Activated CD4-positive, alpha-beta T cell treated with anti-CD3 and anti-CD28 coated beads, Interleukin-2, amount 10 ng/mL, durations not matched to agents 7 days and 5 days (primary cell): ENCODE data around the gene TMED6. TPM values are rescaled to one million over a fixed set of nuclear protein-coding genes. Genes with fewer than 3 reads are reported as not detected.
"Not testable (repeated sequence)": the region's sequence is repeated elsewhere in the genome, so short reads cannot be mapped to it uniquely, and the experiment has no call there.

Experiments
- CTCF ChIA-PET: fragments of 350-600 bp; sonication (Branson Sonifier 250); formaldehyde crosslinking; loops from one replicate; lab custom pipeline; 2021; ENCODE audit warnings: antibody characterized with exemption; lab: Charles Lee
- POLR2A ChIA-PET: fragments of 350-600 bp; sonication (Branson Sonifier 250); formaldehyde crosslinking; loops from one replicate; lab custom pipeline; 2021; ENCODE audit warnings: antibody characterized with exemption; lab: Charles Lee
- DNase-seq: peaks from one replicate; pipeline ENCODE4 v3.0.0-alpha.2; 2020
- H3K27ac Mint-ChIP-seq: one replicate; pipeline ENCODE4 v1.8.0; 2021; ENCODE audit warnings: mild to moderate bottlenecking, moderate library complexity, mixed read lengths
- H3K27me3 Mint-ChIP-seq: one replicate; pipeline ENCODE4 v1.8.0; 2021; ENCODE audit warnings: mixed read lengths
- H3K36me3 Mint-ChIP-seq: one replicate; pipeline ENCODE4 v1.8.0; 2021; ENCODE audit warnings: low read depth, mixed read lengths
- H3K4me1 Mint-ChIP-seq: one replicate; pipeline ENCODE4 v1.8.0; 2021; ENCODE audit warnings: mixed read lengths
- H3K4me3 Mint-ChIP-seq: one replicate; pipeline ENCODE4 v1.8.0; 2021; ENCODE audit warnings: mild to moderate bottlenecking, moderate library complexity, mixed read lengths
- H3K9me3 Mint-ChIP-seq: one replicate; pipeline ENCODE4 v1.8.0; 2021; ENCODE audit warnings: mixed read lengths
- total RNA-seq, 2 experiments: library from RNA; stranded (reverse); gene quantifications; one replicate each; pipeline ENCODE4 v1.2.3, GENCODE V29; 2021

Gene TMED6
- total RNA-seq, 2 experiments from 2014 or later, result 1.0 to 1.3 TPM

GRCh38 chr16:69307091-69307490 lies 44.5 kb downstream of the TMED6 start:
- H3K27me3 Mint-ChIP-seq, result no peaks in the 10 kb centered on the region
- CTCF ChIA-PET, result interaction anchor here (0.5 to 0.6 kb wide), 2 partner anchors 20 to 1212 kb away, joined by 3 read pairs; no protein-coding TSS in a partner anchor
- H3K36me3 Mint-ChIP-seq, result peaks cover 8% of the 10 kb centered on the region
- H3K9me3 Mint-ChIP-seq, result no peaks in the 10 kb centered on the region
- H3K27ac Mint-ChIP-seq, result no peak overlapping the region
- POLR2A ChIA-PET, result no interaction called here
- H3K4me3 Mint-ChIP-seq, result no peak overlapping the region
- no peak for DNase-seq
- peaks cover 8% of the 10 kb centered on the region for H3K4me1 Mint-ChIP-seq

- CTCF ChIA-PET, result no interaction called here
- no peak overlapping the region for H3K4me3 Mint-ChIP-seq
- H3K4me1 Mint-ChIP-seq, result peaks cover 7% of the 10 kb centered on the region
- POLR2A ChIA-PET, result no interaction called here
- no peak for DNase-seq
- peaks cover 8% of the 10 kb centered on the region for H3K36me3 Mint-ChIP-seq
- no peaks in the 10 kb centered on the region for H3K9me3 Mint-ChIP-seq
- no peaks in the 10 kb centered on the region for H3K27me3 Mint-ChIP-seq
- H3K27ac Mint-ChIP-seq, result no peak overlapping the region
Measured at GRCh38 chr16:69306031-69306430, 45.6 kb downstream of the TMED6 start.

- no peaks in the 10 kb centered on the region for H3K27me3 Mint-ChIP-seq
- no peaks in the 10 kb centered on the region for H3K9me3 Mint-ChIP-seq
- DNase-seq, result no peak
- H3K36me3 Mint-ChIP-seq, result peaks cover 9% of the 10 kb centered on the region
- CTCF ChIA-PET, result interaction anchor here (0.5 to 1.5 kb wide), 4 partner anchors 10 to 432 kb away, joined by 3 to 4 read pairs (median 3); no protein-coding TSS in a partner anchor
- POLR2A ChIA-PET, result no interaction called here
- H3K4me3 Mint-ChIP-seq, result no peak overlapping the region
- no peak overlapping the region for H3K27ac Mint-ChIP-seq
- H3K4me1 Mint-ChIP-seq, result no peaks in the 10 kb centered on the region
Measured at GRCh38 chr16:69302301-69302700, 49.3 kb downstream of the TMED6 start.

GRCh38 chr16:69301861-69302260 lies 49.7 kb downstream of the TMED6 start:
- Mint-ChIP-seq H3K4me3 (no peak overlapping the region), H3K27ac (no peak overlapping the region), H3K27me3 (no peaks in the 10 kb centered on the region), H3K36me3 (peaks cover 9% of the 10 kb centered on the region), H3K9me3 (no peaks in the 10 kb centered on the region), H3K4me1 (no peaks in the 10 kb centered on the region)
- POLR2A ChIA-PET, result no interaction called here
- no peak for DNase-seq
- CTCF ChIA-PET, result interaction anchor here (0.5 to 1.5 kb wide), 4 partner anchors 10 to 431 kb away, joined by 3 to 4 read pairs (median 3); no protein-coding TSS in a partner anchor

GRCh38 chr16:69301187-69301586 lies 50.4 kb downstream of the TMED6 start:
- Mint-ChIP-seq H3K4me3 (no peak overlapping the region), H3K4me1 (no peaks in the 10 kb centered on the region), H3K9me3 (no peaks in the 10 kb centered on the region), H3K27me3 (no peaks in the 10 kb centered on the region), H3K27ac (no peak overlapping the region), H3K36me3 (peaks cover 11% of the 10 kb centered on the region)
- ChIA-PET CTCF (interaction anchor here (1.0 kb wide), 1 partner anchor 27 kb away, joined by 3 read pairs; no protein-coding TSS in a partner anchor), POLR2A (no interaction called here)
- DNase-seq, result no peak

- H3K27ac Mint-ChIP-seq, result no peak overlapping the region
- no peaks in the 10 kb centered on the region for H3K4me1 Mint-ChIP-seq
- H3K4me3 Mint-ChIP-seq, result no peak overlapping the region
- ChIA-PET POLR2A (no interaction called here), CTCF (interaction anchor here (1.0 to 1.4 kb wide), 2 partner anchors 12 to 131 kb away, joined by 3 to 5 read pairs; no protein-coding TSS in a partner anchor)
- H3K27me3 Mint-ChIP-seq, result no peaks in the 10 kb centered on the region
- H3K9me3 Mint-ChIP-seq, result no peaks in the 10 kb centered on the region
- H3K36me3 Mint-ChIP-seq, result peaks cover 11% of the 10 kb centered on the region
- no peak for DNase-seq
Measured at GRCh38 chr16:69298261-69298660, 53.3 kb downstream of the TMED6 start.

GRCh38 chr16:69296771-69297170 lies 54.8 kb downstream of the TMED6 start:
- not testable (repeated sequence) for H3K4me1 Mint-ChIP-seq, H3K27ac Mint-ChIP-seq, DNase-seq, H3K27me3 Mint-ChIP-seq, H3K9me3 Mint-ChIP-seq, H3K4me3 Mint-ChIP-seq
- H3K36me3 Mint-ChIP-seq, result peaks cover 11% of the 10 kb centered on the region
- ChIA-PET CTCF (interaction anchor here (0.7 to 1.4 kb wide), 5 partner anchors 14 to 1114 kb away, joined by 3 to 5 read pairs (median 3); no protein-coding TSS in a partner anchor), POLR2A (interaction anchor here (0.6 kb wide), 1 partner anchor 458 kb away, joined by 3 read pairs; no protein-coding TSS in a partner anchor)

GRCh38 chr16:69294051-69294450 lies 57.5 kb downstream of the TMED6 start:
- no peaks in the 10 kb centered on the region for H3K9me3 Mint-ChIP-seq
- POLR2A ChIA-PET, result no interaction called here
- CTCF ChIA-PET, result no interaction called here
- DNase-seq, result no peak
- H3K27me3 Mint-ChIP-seq, result no peaks in the 10 kb centered on the region
- H3K27ac Mint-ChIP-seq, result no peak overlapping the region
- H3K4me1 Mint-ChIP-seq, result no peaks in the 10 kb centered on the region
- H3K36me3 Mint-ChIP-seq, result peaks cover 2% of the 10 kb centered on the region
- H3K4me3 Mint-ChIP-seq, result no peak overlapping the region

- Mint-ChIP-seq H3K27ac (no peak overlapping the region), H3K36me3 (peaks cover 2% of the 10 kb centered on the region), H3K9me3 (no peaks in the 10 kb centered on the region), H3K4me1 (no peaks in the 10 kb centered on the region), H3K4me3 (no peak overlapping the region), H3K27me3 (no peaks in the 10 kb centered on the region)
- POLR2A ChIA-PET, result no interaction called here
- no peak for DNase-seq
- CTCF ChIA-PET, result no interaction called here
Measured at GRCh38 chr16:69293401-69293800, 58.2 kb downstream of the TMED6 start.

Other genes with a start within 250 kb of the TMED6 start
- under 1 TPM; 0.67 to 0.84 TPM for gene HAS3, start 246.1 kb downstream of the TMED6 start, total RNA-seq
- gene CHTF8, start 219.2 kb downstream of the TMED6 start, total RNA-seq, result 100 to 1,000 TPM; 132 to 165 TPM
- gene UTP4, start 219.1 kb downstream of the TMED6 start, total RNA-seq, result 10 to 100 TPM; 51.8 to 53.2 TPM
- gene SNTB2, start 164.6 kb downstream of the TMED6 start, total RNA-seq, result 10 to 100 TPM; 20.2 to 25.3 TPM
- gene VPS4A, start 40.4 kb downstream of the TMED6 start, total RNA-seq, result 10 to 100 TPM; 33.4 to 35.4 TPM
- gene PDF, start 21.2 kb downstream of the TMED6 start, total RNA-seq, result 10 to 100 TPM in 1 of 2 experiments, 1 to 10 TPM in 1; 9.1 to 15.2 TPM
- 10 to 100 TPM; 31.5 to 32.9 TPM for gene COG8, start 12.2 kb downstream of the TMED6 start, total RNA-seq
- 10 to 100 TPM; 36.5 to 38.0 TPM for gene NIP7, start 12.0 kb downstream of the TMED6 start, total RNA-seq
- 10 to 100 TPM; 41.3 to 53.1 TPM for gene TERF2, start 34.2 kb upstream of the TMED6 start, total RNA-seq
- 100 to 1,000 TPM; 157 to 178 TPM for gene CYB5B, start 72.8 kb upstream of the TMED6 start, total RNA-seq
- 10 to 100 TPM; 18.5 to 19.5 TPM for gene NFAT5, start 214.2 kb upstream of the TMED6 start, total RNA-seq